AG04450 (cell line): ENCODE results near the gene ACOXL. TPM values are rescaled to one million over a fixed set of nuclear protein-coding genes. Genes with fewer than 3 reads are reported as not detected.

Source experiments
- CTCF ChIA-PET: fragments of 300-600, 350-600 bp; formaldehyde crosslinking; extraction: SDS; loops from one replicate; lab custom pipeline; 2022; ENCODE audit warnings: antibody characterized with exemption, inconsistent platforms; lab: Charles Lee
- POLR2A ChIA-PET: fragments of 350-600 bp; formaldehyde crosslinking; extraction: SDS; loops from one replicate; lab custom pipeline; 2021; ENCODE audit warnings: antibody characterized with exemption, inconsistent platforms; lab: Yijun Ruan, JAX
- DNase-seq: peaks from one replicate; pipeline ENCODE4 v3.0.0-alpha.2; 2011; ENCODE audit warnings: low read depth, low spot score
- H3K27ac ChIP-seq: one replicate; pipeline ENCODE4 v1.5.1; 2012; ENCODE audit warnings: low read depth, low read length, control low read depth
- H3K27me3 ChIP-seq: one replicate; pipeline ENCODE4 v1.6.0; 2012; ENCODE audit warnings: low read length; ENCODE audit not compliant: control insufficient read depth, insufficient read depth
- H3K4me3 ChIP-seq: 2 replicates; pipeline ENCODE4 v1.5.1; 2011; ENCODE audit warnings: mild to moderate bottlenecking, low read depth, low read length, control low read depth
- H3K9me3 ChIP-seq: 2 replicates; pipeline ENCODE4 v1.5.1; 2012; ENCODE audit warnings: low read length; ENCODE audit not compliant: control insufficient read depth, insufficient read depth
- CTCF ChIP-seq: IDR thresholded peaks from 2 replicates; pipeline ENCODE4 v1.5.1; 2011; ENCODE audit warnings: low read depth, low read length, control low read depth, inconsistent platforms
- polyA plus RNA-seq: library from polyadenylated mRNA; depleted of rRNA; stranded (reverse); fragments of >200 nt; gene quantifications from 2 replicates; pipeline ENCODE4 v1.2.3, GENCODE V29; 2011

The ACOXL gene
- polyA plus RNA-seq, 1 experiment = not detected

- POLR2A ChIA-PET = no interaction called here
- TF ChIP-seq CTCF = no peak
- DNase-seq = no peak
Observed at GRCh38 chr2:111030945-111031344, 298.6 kb downstream of the ACOXL start.

GRCh38 chr2:111031546-111032478 lies 299.4 kb downstream of the ACOXL start:
- ChIA-PET POLR2A (no interaction called here), CTCF (no interaction called here)
- DNase-seq = no peak
- H3K4me3 ChIP-seq = no peak overlapping the region
- H3K27me3 ChIP-seq = peaks cover 39% of the 10 kb centered on the region
- TF ChIP-seq CTCF = no peak
- no peaks in the 10 kb centered on the region for H3K9me3 ChIP-seq
- no peak overlapping the region for H3K27ac ChIP-seq

More at GRCh38 chr2:111030945-111031344, 298.6 kb downstream of the ACOXL start:
- H3K27me3 ChIP-seq = peaks cover 34% of the 10 kb centered on the region
- no peak overlapping the region for H3K4me3 ChIP-seq
- no peaks in the 10 kb centered on the region for H3K9me3 ChIP-seq
- H3K27ac ChIP-seq = no peak overlapping the region
- CTCF ChIA-PET = no interaction called here

GRCh38 chr2:111032721-111033429 lies 300.5 kb downstream of the ACOXL start:
- Histone ChIP-seq H3K4me3 (no peak overlapping the region), H3K9me3 (no peaks in the 10 kb centered on the region), H3K27me3 (peaks cover 49% of the 10 kb centered on the region), H3K27ac (no peak overlapping the region)
- ChIA-PET CTCF (no interaction called here), POLR2A (no interaction called here)
- no peak for TF ChIP-seq CTCF
- DNase-seq = no peak

GRCh38 chr2:111034146-111034545 lies 301.8 kb downstream of the ACOXL start:
- ChIA-PET CTCF (no interaction called here), POLR2A (no interaction called here)
- Histone ChIP-seq H3K4me3 (no peak overlapping the region), H3K9me3 (no peaks in the 10 kb centered on the region), H3K27ac (no peak overlapping the region), H3K27me3 (peaks cover 48% of the 10 kb centered on the region)
- DNase-seq = no peak
- no peak for TF ChIP-seq CTCF

- DNase-seq = no peak
- TF ChIP-seq CTCF = no peak
- peaks cover 48% of the 10 kb centered on the region for H3K27me3 ChIP-seq
- no peak overlapping the region for H3K27ac ChIP-seq
- ChIA-PET CTCF (no interaction called here), POLR2A (no interaction called here)
- H3K4me3 ChIP-seq = no peak overlapping the region
- H3K9me3 ChIP-seq = no peaks in the 10 kb centered on the region
Observed at GRCh38 chr2:111034606-111035005, 302.2 kb downstream of the ACOXL start.
